Suprapubic skin (tissue), 3 donors: ENCODE results near the gene FOXN1.

Source experiments
- CTCF ChIP-seq, 2 donors: fragments of 200-600 bp in 1 of 2; fragments of 450-650 bp in 1 of 2; sonication (generic) in 1 of 2; IDR thresholded peaks; one replicate each; pipeline ENCODE4 v1.5.1; 2016 to 2019; ENCODE audit warnings: antibody characterized with exemption in 2 of 2, mild to moderate bottlenecking in 1 of 2, moderate library complexity in 1 of 2
- POLR2A ChIP-seq, 2 donors: fragments of 450-650 bp; IDR thresholded peaks; one replicate each; pipeline ENCODE4 v1.6.1; 2017; ENCODE audit warnings: antibody characterized with exemption in 2 of 2, mild to moderate bottlenecking in 2 of 2, moderate library complexity in 2 of 2

- TF ChIP-seq POLR2A (IDR thresholded peaks at IDR 0.05) (no peak), CTCF (IDR thresholded peaks at IDR 0.05) (no peak)
Measured at GRCh38 chr17:28545141-28545503, 39.0 kb downstream of the FOXN1 start.
